Prostate gland (tissue), 2 donors: ENCODE results near the gene NFILZ. TPM values are rescaled to one million over a fixed set of nuclear protein-coding genes. Genes with fewer than 3 reads are reported as not detected.
A peak's percentile ranks its signal among the peaks of the same experiment; 100 is the strongest.

Source experiments
- DNase-seq: peaks from one replicate; pipeline ENCODE4 v3.0.0-alpha.2; 2019; ENCODE audit warnings: low spot score
- H3K27ac ChIP-seq, 2 donors: fragments of 200-600 bp; sonication (generic); 2 replicates each; pipeline ENCODE4 v1.5.1; 2017 to 2019
- H3K27me3 ChIP-seq: fragments of 200-600 bp; sonication (generic); replicated peaks from 2 replicates; pipeline ENCODE4 v1.5.1; 2019; ENCODE audit not compliant: insufficient read depth
- H3K36me3 ChIP-seq, 2 donors: fragments of 200-600 bp; sonication (generic); 1 replicate in 1 of 2; 2 replicates in 1 of 2; pipeline versions ENCODE4 v1.5.1 to v1.8.1; 2017 to 2019
- H3K4me1 ChIP-seq: fragments of 200-600 bp; sonication (generic); replicated peaks from 2 replicates; pipeline ENCODE4 v1.5.1; 2019
- H3K4me3 ChIP-seq, 2 donors: fragments of 200-600 bp; sonication (generic); 2 replicates each; pipeline ENCODE4 v1.5.1; 2017 to 2019
- H3K9me3 ChIP-seq: fragments of 200-600 bp; sonication (generic); 2 replicates; pipeline ENCODE4 v1.5.1; 2017
- CTCF ChIP-seq, 4 experiments: fragments of 200-600 bp in 2 of 4; fragments of 450-650 bp in 2 of 4; sonication (generic) in 2 of 4; IDR thresholded peaks; 1 replicate in 3 of 4; 2 replicates in 1 of 4; pipeline ENCODE4 v1.5.1; 2016 to 2019; ENCODE audit warnings: antibody characterized with exemption in 4 of 4, mild to moderate bottlenecking in 2 of 4, moderate library complexity in 2 of 4
- POLR2A ChIP-seq: fragments of 450-650 bp; IDR thresholded peaks from one replicate; pipeline ENCODE4 v1.6.1; 2016; ENCODE audit warnings: antibody characterized with exemption, mild to moderate bottlenecking
- POLR2AphosphoS5 ChIP-seq: sonication (generic); formaldehyde crosslinking; IDR thresholded peaks from one replicate; pipeline ENCODE4 v1.6.1; 2017; ENCODE audit warnings: antibody characterized with exemption
- WGBS: methylation state at CpG from one replicate; pipeline ENCODE4 v1.1.5; 2018; 5-methylcytosine and 5-hydroxymethylcytosine counted together
- intact Hi-C: fragments of 100-400 bp; cut with DNase I; formaldehyde crosslinking; loops from one replicate; pipeline ENCODE4 v1.14.2; 2022
- total RNA-seq, 2 donors: library from RNA; depleted of rRNA; stranded (reverse); fragments of >200 nt; gene quantifications; one replicate each; pipeline ENCODE4 v1.1.0, GENCODE V29; 2016

NFILZ gene
- total RNA-seq, 2 donors from 2014 or later = not detected

GRCh38 chr19:8589177-8589714 is 41.2 kb upstream of the NFILZ start:
- no peak for TF ChIP-seq CTCF (IDR thresholded peaks at IDR 0.05)
- TF ChIP-seq POLR2A = no peak

GRCh38 chr19:8592231-8593009 is 38.0 kb upstream of the NFILZ start:
- Histone ChIP-seq H3K27ac (no peak overlapping the region), H3K4me3 (peak overlapping the region; percentile 9 to 15), H3K36me3 (no peaks in the 10 kb centered on the region), H3K27me3 (no peaks in the 10 kb centered on the region), H3K4me1 (no peaks in the 10 kb centered on the region), H3K9me3 (no peaks in the 10 kb centered on the region)
- TF ChIP-seq POLR2A = no peak
- TF ChIP-seq CTCF (IDR thresholded peaks at IDR 0.05) = no peak
- TF ChIP-seq POLR2AphosphoS5 = peak; percentile 36
- intact Hi-C loops = no loop called here
- WGBS = under 1% methylated on average over 55 of the region's 55 CpGs
- DNase-seq = peak; percentile 77

More at GRCh38 chr19:8589177-8589714, 41.2 kb upstream of the NFILZ start:
- H3K4me3 ChIP-seq = no peak overlapping the region
- H3K4me1 ChIP-seq = no peaks in the 10 kb centered on the region
- intact Hi-C loops = no loop called here
- DNase-seq = no peak
- WGBS = 89% methylated on average over 32 of the region's 32 CpGs
- no peaks in the 10 kb centered on the region for H3K27me3 ChIP-seq
- no peak overlapping the region for H3K27ac ChIP-seq
- H3K36me3 ChIP-seq = no peaks in the 10 kb centered on the region
- no peaks in the 10 kb centered on the region for H3K9me3 ChIP-seq

- Histone ChIP-seq H3K9me3 (no peaks in the 10 kb centered on the region), H3K36me3 (no peaks in the 10 kb centered on the region), H3K4me1 (no peaks in the 10 kb centered on the region), H3K27me3 (no peaks in the 10 kb centered on the region), H3K27ac (no peak overlapping the region), H3K4me3 (no peak overlapping the region)
- no peak for DNase-seq
- WGBS = 100% methylated on average over 2 of the region's 2 CpGs
- TF ChIP-seq CTCF (IDR thresholded peaks at IDR 0.05) (no peak), POLR2AphosphoS5 (no peak), POLR2A (no peak)
- intact Hi-C loops = no loop called here
These were observed 36.5 kb upstream of the NFILZ start for GRCh38 chr19:8593931-8594330.

GRCh38 chr19:8595651-8596050 is 34.8 kb upstream of the NFILZ start:
- no peak for TF ChIP-seq POLR2AphosphoS5
- TF ChIP-seq CTCF (IDR thresholded peaks at IDR 0.05) = no peak
- TF ChIP-seq POLR2A = no peak
- no peak for DNase-seq
- no peaks in the 10 kb centered on the region for H3K36me3 ChIP-seq
- H3K4me1 ChIP-seq = no peaks in the 10 kb centered on the region
- H3K27ac ChIP-seq = peak overlapping the region in 1 of 2 donors; percentile 57
- no peaks in the 10 kb centered on the region for H3K27me3 ChIP-seq
- no peak overlapping the region for H3K4me3 ChIP-seq
- 27% methylated on average over 15 of the region's 15 CpGs for WGBS
- H3K9me3 ChIP-seq = no peaks in the 10 kb centered on the region
- intact Hi-C loops = no loop called here

GRCh38 chr19:8596168-8596567 is 34.3 kb upstream of the NFILZ start:
- Histone ChIP-seq H3K4me3 (no peak overlapping the region), H3K4me1 (no peaks in the 10 kb centered on the region), H3K27me3 (no peaks in the 10 kb centered on the region), H3K36me3 (no peaks in the 10 kb centered on the region), H3K27ac (peak overlapping the region in 1 of 2 donors; percentile 57), H3K9me3 (no peaks in the 10 kb centered on the region)
- DNase-seq = no peak
- intact Hi-C loops = no loop called here
- 83% methylated on average over 23 of the region's 23 CpGs for WGBS
- TF ChIP-seq POLR2A = no peak
- no peak for TF ChIP-seq CTCF (IDR thresholded peaks at IDR 0.05)
- TF ChIP-seq POLR2AphosphoS5 = no peak
